Measurements from ENCODE around the gene PARP14.
"Not testable (repeated sequence)": the region's sequence is repeated elsewhere in the genome, so short reads cannot be mapped to it uniquely, and the experiment has no call there.

GRCh38 chr3:122710616-122711251 is 30.1 kb downstream of the PARP14 start:
- TF ChIP-seq EZH2 (IDR thresholded peaks at IDR 0.05; ENCODE audit: insufficient read depth, poor library complexity, severe bottlenecking); EZH2phosphoT487 (IDR thresholded peaks at IDR 0.05; ENCODE audit: insufficient read depth, low read depth): not testable (repeated sequence)

All from GM23248 (cell line).